Renal cortex interstitium (tissue), 3 donors: Measurements from ENCODE around the gene LSM10. TPM values are rescaled to one million over a fixed set of nuclear protein-coding genes. Genes with fewer than 3 reads are reported as not detected.

Experiments
- polyA plus RNA-seq, 3 donors: library from polyadenylated mRNA; unstranded; fragments of 120-200 nt; gene quantifications; one replicate each; pipeline ENCODE4 v1.2.1, GENCODE V29; 2013; ENCODE audit not compliant: insufficient read length in 3 of 3

The LSM10 gene
- polyA plus RNA-seq, 3 donors = 22.1 to 28.7 (median 24.3) TPM

Other genes starting within 250 kb of the LSM10 start
- 10 to 100 TPM; 61.4 to 65.5 (median 64.4) TPM for gene TRAPPC3, start 248.4 kb downstream of the LSM10 start, polyA plus RNA-seq
- gene MAP7D1, start 241.7 kb downstream of the LSM10 start, polyA plus RNA-seq = 10 to 100 TPM; 49.4 to 77.8 (median 55.9) TPM
- gene THRAP3, start 173.5 kb downstream of the LSM10 start, polyA plus RNA-seq = 100 to 1,000 TPM; 145 to 151 (median 147) TPM
- gene SH3D21, start 91.5 kb downstream of the LSM10 start, polyA plus RNA-seq = 10 to 100 TPM; 19.0 to 43.2 (median 30.3) TPM
- 100 to 1,000 TPM in 1 of 3 donors, 10 to 100 TPM in 2; 38.1 to 102 (median 89.8) TPM for gene EVA1B, start 74.3 kb downstream of the LSM10 start, polyA plus RNA-seq
- 10 to 100 TPM; 40.2 to 47.7 (median 42.0) TPM for gene STK40, start 12.0 kb downstream of the LSM10 start, polyA plus RNA-seq
- gene OSCP1, start 52.5 kb upstream of the LSM10 start, polyA plus RNA-seq = 10 to 100 TPM; 21.2 to 32.4 (median 22.6) TPM
- 10 to 100 TPM; 70.7 to 72.8 (median 72.6) TPM for gene MRPS15, start 66.5 kb upstream of the LSM10 start, polyA plus RNA-seq
- gene CSF3R, start 85.0 kb upstream of the LSM10 start, polyA plus RNA-seq = 1 to 10 TPM; 3.7 to 5.8 (median 5.4) TPM